Neuronal stem cell (in vitro differentiated cells): ENCODE data around the gene ATRN.

Experiments
- DNase-seq: peaks from one replicate; pipeline ENCODE4 v3.0.0-alpha.2; 2013; ENCODE audit warnings: low spot score
- H2AFZ ChIP-seq: one replicate; pipeline ENCODE4 v1.6.1; 2013; ENCODE audit warnings: mild to moderate bottlenecking, low read length, inconsistent platforms
- H2AK5ac ChIP-seq: 2 replicates; pipeline ENCODE4 v1.6.1; 2013; ENCODE audit warnings: low read depth, mild to moderate bottlenecking, inconsistent platforms, low read length, moderate library complexity, mixed read lengths
- H2BK120ac ChIP-seq: 2 replicates; pipeline ENCODE4 v1.6.1; 2013; ENCODE audit warnings: low read depth, mild to moderate bottlenecking, inconsistent platforms, low read length, moderate library complexity, mixed read lengths
- H2BK12ac ChIP-seq: one replicate; pipeline ENCODE4 v1.6.1; 2013; ENCODE audit warnings: low read length, inconsistent platforms
- H2BK15ac ChIP-seq: 2 replicates; pipeline ENCODE4 v1.6.1; 2013; ENCODE audit warnings: mild to moderate bottlenecking, low read length, inconsistent platforms, mixed read lengths
- H2BK5ac ChIP-seq: one replicate; pipeline ENCODE4 v1.6.1; 2013; ENCODE audit warnings: inconsistent platforms, mild to moderate bottlenecking, low read length, moderate library complexity
- H3K14ac ChIP-seq: one replicate; pipeline ENCODE4 v1.6.1; 2013; ENCODE audit warnings: low read length, inconsistent platforms
- H3K18ac ChIP-seq: 2 replicates; pipeline ENCODE4 v1.6.1; 2013; ENCODE audit warnings: low read length, inconsistent platforms
- H3K23ac ChIP-seq: 2 replicates; pipeline ENCODE4 v1.6.1; 2013; ENCODE audit warnings: low read depth, mild to moderate bottlenecking, mixed read lengths, low read length, inconsistent platforms; ENCODE audit not compliant: poor library complexity
- H3K27ac ChIP-seq: replicated peaks from 3 replicates; pipeline ENCODE4 v1.5.1; 2013; ENCODE audit warnings: low read length, inconsistent platforms
- H3K27me3 ChIP-seq, 3 experiments: 2 replicates each; pipeline ENCODE4 v1.6.1; 2013; ENCODE audit warnings: low read length in 3 of 3, mild to moderate bottlenecking in 2 of 3, inconsistent platforms in 1 of 3, low read depth in 1 of 3, mixed read lengths in 1 of 3, moderate library complexity in 1 of 3; ENCODE audit not compliant: control insufficient read depth in 3 of 3, insufficient read depth in 3 of 3
- H3K36me3 ChIP-seq, 2 donors: replicated peaks in 1 of 2; 2 replicates each; pipeline ENCODE4 v1.6.1; 2013; ENCODE audit warnings: low read length in 2 of 2; ENCODE audit not compliant: control insufficient read depth in 2 of 2, insufficient read depth in 2 of 2
- H3K4ac ChIP-seq: 2 replicates; pipeline ENCODE4 v1.6.1; 2013; ENCODE audit warnings: inconsistent platforms, mild to moderate bottlenecking, low read length, moderate library complexity
- H3K4me1 ChIP-seq, 2 donors: 1 replicate in 1 of 2; 2 replicates in 1 of 2; pipeline ENCODE4 v1.6.1; 2013; ENCODE audit warnings: low read length in 2 of 2, low read depth in 1 of 2; ENCODE audit not compliant: control insufficient read depth in 2 of 2, insufficient read depth in 1 of 2
- H3K4me2 ChIP-seq: one replicate; pipeline ENCODE4 v1.6.1; 2013; ENCODE audit warnings: mild to moderate bottlenecking, low read length, inconsistent platforms; ENCODE audit not compliant: insufficient read depth, poor library complexity, severe bottlenecking
- H3K4me3 ChIP-seq, 2 donors: 2 replicates each; pipeline ENCODE4 v1.5.1; 2013; ENCODE audit warnings: low read length in 2 of 2, mild to moderate bottlenecking in 2 of 2, inconsistent platforms in 1 of 2, moderate library complexity in 1 of 2
- H3K79me1 ChIP-seq: one replicate; pipeline ENCODE4 v1.6.1; 2013; ENCODE audit warnings: low read depth, mild to moderate bottlenecking, inconsistent platforms, low read length, moderate library complexity
- H3K9ac ChIP-seq: one replicate; pipeline ENCODE4 v1.6.1; 2013; ENCODE audit warnings: mild to moderate bottlenecking, low read depth, low read length, inconsistent platforms; ENCODE audit not compliant: poor library complexity
- H3K9me3 ChIP-seq, 2 donors: replicated peaks in 1 of 2; 2 replicates each; pipeline versions ENCODE3 to v1.6.1; 2013; ENCODE audit warnings: low read length in 2 of 2, mild to moderate bottlenecking in 2 of 2, inconsistent platforms in 1 of 2, low read depth in 1 of 2, mixed read lengths in 1 of 2, moderate library complexity in 1 of 2; ENCODE audit not compliant: control insufficient read depth in 2 of 2, insufficient read depth in 1 of 2
- H4K8ac ChIP-seq: one replicate; pipeline ENCODE4 v1.6.1; 2013; ENCODE audit warnings: low read depth, mild to moderate bottlenecking, inconsistent platforms, low read length, moderate library complexity
- H4K91ac ChIP-seq: one replicate; pipeline ENCODE4 v1.6.1; 2013; ENCODE audit warnings: low read length, low read depth, mild to moderate bottlenecking, inconsistent platforms; ENCODE audit not compliant: poor library complexity
- WGBS, 2 donors: extraction: QIAGEN DNeasy Blood & Tissue Kit; methylation state at CpG; one replicate each; pipeline ENCODE4 v1.1.7; 2013; ENCODE audit warnings: missing lambda C conversion rate in 2 of 2, mixed read lengths in 1 of 2; ENCODE audit not compliant: insufficient read length in 2 of 2, insufficient replicate concordance in 1 of 2; ENCODE audit errors: extremely low coverage in 2 of 2; 5-methylcytosine and 5-hydroxymethylcytosine counted together

Gene ATRN

DNA sequence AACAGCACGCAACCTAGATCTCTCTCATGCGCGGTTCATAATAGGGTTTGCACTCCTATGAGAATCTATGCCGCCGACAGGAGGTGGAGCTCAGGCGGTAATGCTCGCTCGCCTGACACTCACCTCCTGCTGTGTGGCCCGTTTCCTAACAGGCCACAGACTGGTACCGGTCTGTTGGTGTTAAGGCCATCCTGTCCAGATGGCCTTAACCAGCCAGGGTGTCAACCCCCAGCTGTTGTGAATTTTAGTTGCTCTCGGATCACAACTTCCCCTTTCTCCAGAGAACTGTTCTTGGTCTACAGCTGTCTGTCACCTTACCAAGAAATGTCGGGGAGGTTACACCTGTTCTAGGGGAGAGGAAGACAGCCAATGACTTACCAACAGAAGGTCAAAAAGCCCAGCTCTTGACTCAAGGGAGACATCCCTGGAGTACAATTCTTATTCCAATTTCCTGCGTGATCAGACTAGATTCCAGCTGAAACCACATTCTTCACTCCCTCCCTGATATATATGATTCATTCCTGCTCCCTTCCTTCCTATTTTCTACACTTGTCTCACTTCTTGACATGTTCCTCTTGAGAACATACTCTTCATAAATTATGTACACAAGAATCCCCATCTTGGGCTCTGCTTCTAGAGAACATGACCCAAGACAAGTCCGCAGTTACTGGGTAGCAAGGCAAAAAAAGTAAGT is 40.3 kb upstream of the ATRN start:
- Histone ChIP-seq H3K79me1 (no peaks in the 10 kb centered on the region), H3K4me1 (no peaks in the 10 kb centered on the region), H2BK12ac (no peak overlapping the region), H2BK120ac (no peak overlapping the region), H2BK5ac (no peak overlapping the region), H3K4me3 (no peak overlapping the region), H3K27me3 (no peaks in the 10 kb centered on the region), H3K9me3 (no peaks in the 10 kb centered on the region), H3K23ac (no peak overlapping the region), H3K9ac (no peak overlapping the region), H3K18ac (no peak overlapping the region), H2BK15ac (no peak overlapping the region), H3K27ac (no peak overlapping the region), H2AFZ (no peak overlapping the region), H4K8ac (no peak overlapping the region), H3K4me2 (no peak overlapping the region), H2AK5ac (no peak overlapping the region), H3K14ac (no peak overlapping the region), H4K91ac (no peak overlapping the region), H3K36me3 (no peaks in the 10 kb centered on the region), H3K4ac (no peak overlapping the region)
- DNase-seq = no peak
- no CpG with 5 or more reads among the region's 14 CpGs for WGBS, 2 donors

DNA sequence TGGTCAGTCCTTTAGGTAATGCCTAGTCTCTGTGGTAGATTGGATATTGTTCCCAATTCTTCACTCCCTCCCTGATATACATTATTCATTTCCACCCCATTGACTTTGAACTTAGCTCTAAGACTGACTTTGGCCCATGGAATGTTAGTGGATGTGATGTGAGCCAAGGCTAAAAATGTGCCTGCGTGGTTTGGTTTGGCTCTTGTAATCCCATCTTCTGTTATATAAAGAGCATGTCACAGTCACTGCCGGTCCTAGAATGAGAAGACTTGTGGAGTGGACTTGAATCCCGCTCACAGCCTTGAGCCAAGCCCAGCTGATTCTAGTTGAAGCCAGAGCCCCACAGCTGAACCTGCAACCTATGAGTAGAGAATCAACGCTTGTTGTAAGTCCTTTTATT is 39.7 kb upstream of the ATRN start:
- Histone ChIP-seq H2BK15ac (no peak overlapping the region), H3K27ac (no peak overlapping the region), H3K9me3 (no peaks in the 10 kb centered on the region), H2AK5ac (no peak overlapping the region), H2BK12ac (no peak overlapping the region), H3K4me3 (no peak overlapping the region), H3K79me1 (no peaks in the 10 kb centered on the region), H3K14ac (no peak overlapping the region), H4K91ac (no peak overlapping the region), H3K9ac (no peak overlapping the region), H3K23ac (no peak overlapping the region), H2AFZ (no peak overlapping the region), H3K4me2 (no peak overlapping the region), H3K36me3 (no peaks in the 10 kb centered on the region), H2BK120ac (no peak overlapping the region), H2BK5ac (no peak overlapping the region), H3K18ac (no peak overlapping the region), H3K4me1 (no peaks in the 10 kb centered on the region), H3K27me3 (peaks cover 0 to 3% (median 0%) of the 10 kb centered on the region in 3 experiments), H4K8ac (no peak overlapping the region), H3K4ac (no peak overlapping the region)
- WGBS, 2 donors = no CpG with 5 or more reads among the region's 4 CpGs
- no peak for DNase-seq

DNA sequence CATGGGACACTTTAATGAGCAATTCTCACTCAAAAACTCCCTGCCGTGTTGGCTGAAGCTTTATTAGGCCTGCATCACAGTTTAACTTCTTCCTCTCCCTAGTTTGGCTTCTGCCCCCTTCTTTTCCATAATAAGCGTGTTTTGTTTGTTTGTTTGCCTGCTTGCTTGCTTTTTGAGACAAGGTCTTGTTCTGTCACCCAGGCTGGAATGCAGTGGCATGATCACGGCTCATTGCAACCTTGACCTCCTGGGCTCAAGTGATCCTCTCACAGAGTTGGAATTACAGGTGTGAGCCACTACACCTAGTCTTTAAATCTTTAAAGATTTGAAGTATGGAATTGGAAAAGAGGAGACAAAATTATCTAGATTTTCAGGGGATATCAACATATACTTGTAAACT is 38.0 kb upstream of the ATRN start:
- WGBS, 2 donors = no CpG with 5 or more reads among the region's 3 CpGs
- Histone ChIP-seq H3K23ac (no peak overlapping the region), H2BK5ac (no peak overlapping the region), H3K27me3 (peaks cover 0 to 3% (median 0%) of the 10 kb centered on the region in 3 experiments), H3K27ac (no peak overlapping the region), H3K4me1 (no peaks in the 10 kb centered on the region), H4K8ac (no peak overlapping the region), H3K14ac (no peak overlapping the region), H3K79me1 (no peaks in the 10 kb centered on the region), H2BK15ac (no peak overlapping the region), H2BK120ac (no peak overlapping the region), H3K4me3 (no peak overlapping the region), H3K4me2 (no peak overlapping the region), H3K36me3 (no peaks in the 10 kb centered on the region), H2BK12ac (no peak overlapping the region), H2AK5ac (no peak overlapping the region), H3K9ac (no peak overlapping the region), H2AFZ (no peak overlapping the region), H3K18ac (no peak overlapping the region), H3K4ac (no peak overlapping the region), H4K91ac (no peak overlapping the region), H3K9me3 (no peaks in the 10 kb centered on the region)
- no peak for DNase-seq

DNA sequence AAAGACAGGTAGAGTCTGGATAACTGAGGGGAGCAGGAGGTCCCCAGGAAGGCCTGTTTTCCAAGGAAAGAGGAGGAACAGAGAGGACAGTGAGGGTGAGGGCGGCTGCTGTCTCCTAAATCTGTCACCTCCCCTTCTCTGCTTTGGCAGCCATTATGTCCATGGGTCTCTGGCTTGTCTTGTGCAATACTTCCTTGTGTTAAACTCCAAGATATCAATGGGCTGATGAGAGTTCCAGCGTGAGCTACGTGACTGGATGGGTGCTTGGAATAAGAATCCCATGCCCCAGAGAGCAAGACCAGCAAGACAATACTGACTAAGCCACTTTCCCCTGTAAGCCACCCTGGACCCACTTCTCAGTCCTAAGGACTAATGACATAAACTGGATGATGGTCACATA is 37.1 kb upstream of the ATRN start:
- Histone ChIP-seq H2BK120ac (no peak overlapping the region), H3K18ac (no peak overlapping the region), H2BK15ac (no peak overlapping the region), H3K9ac (no peak overlapping the region), H2BK12ac (no peak overlapping the region), H3K79me1 (no peaks in the 10 kb centered on the region), H3K4me3 (no peak overlapping the region), H3K4ac (no peak overlapping the region), H3K23ac (no peak overlapping the region), H2BK5ac (no peak overlapping the region), H2AFZ (no peak overlapping the region), H4K91ac (no peak overlapping the region), H3K4me2 (no peak overlapping the region), H4K8ac (no peak overlapping the region), H3K14ac (no peak overlapping the region), H3K27ac (no peak overlapping the region), H2AK5ac (no peak overlapping the region), H3K4me1 (no peaks in the 10 kb centered on the region), H3K36me3 (no peaks in the 10 kb centered on the region), H3K27me3 (peaks cover 0 to 3% (median 0%) of the 10 kb centered on the region in 3 experiments), H3K9me3 (no peaks in the 10 kb centered on the region)
- no peak for DNase-seq
- no CpG with 5 or more reads among the region's 3 CpGs for WGBS, 2 donors
